HL-60 (cell line): ENCODE results near the gene LRRC49.
"Not testable (repeated sequence)": the region's sequence is repeated elsewhere in the genome, so short reads cannot be mapped to it uniquely, and the experiment has no call there.

Experiments
- DNase-seq, 2 experiments: peaks; one replicate each; pipeline ENCODE4 v3.0.0-alpha.2; 2010 to 2020; ENCODE audit warnings: low read depth in 1 of 2, low spot score in 1 of 2
- H3K27ac ChIP-seq: fragments of 250-450 bp; sonication (Bioruptor Pico); replicated peaks from 2 replicates; pipeline ENCODE4 v1.5.1; 2020; ENCODE audit warnings: mild to moderate bottlenecking, moderate library complexity
- H3K27me3 ChIP-seq: fragments of 250-450 bp; sonication (Bioruptor Pico); 2 replicates; pipeline ENCODE4 v1.5.1; 2021; ENCODE audit warnings: mild to moderate bottlenecking, moderate library complexity; ENCODE audit not compliant: insufficient read depth, poor library complexity, severe bottlenecking
- H3K4me3 ChIP-seq: replicated peaks from 2 replicates; pipeline ENCODE4 v1.5.1; 2011; ENCODE audit warnings: mild to moderate bottlenecking, control low read depth, low read length; ENCODE audit not compliant: insufficient read depth
- GABPA ChIP-seq: IDR thresholded peaks from 2 replicates; pipeline ENCODE4 v1.6.1; 2012; ENCODE audit warnings: low read depth
- POLR2AphosphoS5 ChIP-seq: IDR thresholded peaks from 2 replicates; pipeline ENCODE4 v1.6.1; 2012; ENCODE audit warnings: low read depth
- SPI1 ChIP-seq: IDR thresholded peaks from 2 replicates; pipeline ENCODE4 v1.6.1; 2012; ENCODE audit warnings: low read depth, mild to moderate bottlenecking, borderline replicate concordance
- TF ChIP-seq, protein P1 (sequence below): IDR thresholded peaks from one replicate; pipeline ENCODE4 v1.5.1; 2011; ENCODE audit warnings: low read length, control low read depth, inconsistent platforms; ENCODE audit not compliant: insufficient read depth
- TF ChIP-seq, protein P2 (sequence below): IDR thresholded peaks from 2 replicates; pipeline ENCODE4 v1.6.1; 2012; ENCODE audit warnings: low read depth; ENCODE audit not compliant: insufficient replicate concordance

Gene LRRC49

DNA sequence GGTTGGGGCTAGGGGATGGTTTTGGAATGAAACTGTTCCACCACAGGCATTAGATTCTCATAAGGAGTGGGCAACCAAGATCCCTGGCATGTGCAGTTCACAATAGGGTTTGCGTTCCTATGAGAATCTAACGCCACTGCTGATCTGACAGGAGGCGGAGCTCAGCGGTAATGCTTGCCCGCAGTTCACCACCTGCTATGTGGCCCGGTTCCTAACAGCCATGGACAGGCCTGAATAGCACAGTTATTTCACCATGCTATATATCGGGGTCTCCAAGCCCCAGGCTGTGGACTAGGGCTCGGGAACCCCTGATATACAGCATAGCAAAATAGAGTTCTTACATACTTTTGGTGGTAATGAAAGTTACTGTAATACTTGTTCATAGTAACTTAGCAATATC lies 122.7 kb downstream of the LRRC49 start:
- no peak for DNase-seq
- TF ChIP-seq, protein P1, sequence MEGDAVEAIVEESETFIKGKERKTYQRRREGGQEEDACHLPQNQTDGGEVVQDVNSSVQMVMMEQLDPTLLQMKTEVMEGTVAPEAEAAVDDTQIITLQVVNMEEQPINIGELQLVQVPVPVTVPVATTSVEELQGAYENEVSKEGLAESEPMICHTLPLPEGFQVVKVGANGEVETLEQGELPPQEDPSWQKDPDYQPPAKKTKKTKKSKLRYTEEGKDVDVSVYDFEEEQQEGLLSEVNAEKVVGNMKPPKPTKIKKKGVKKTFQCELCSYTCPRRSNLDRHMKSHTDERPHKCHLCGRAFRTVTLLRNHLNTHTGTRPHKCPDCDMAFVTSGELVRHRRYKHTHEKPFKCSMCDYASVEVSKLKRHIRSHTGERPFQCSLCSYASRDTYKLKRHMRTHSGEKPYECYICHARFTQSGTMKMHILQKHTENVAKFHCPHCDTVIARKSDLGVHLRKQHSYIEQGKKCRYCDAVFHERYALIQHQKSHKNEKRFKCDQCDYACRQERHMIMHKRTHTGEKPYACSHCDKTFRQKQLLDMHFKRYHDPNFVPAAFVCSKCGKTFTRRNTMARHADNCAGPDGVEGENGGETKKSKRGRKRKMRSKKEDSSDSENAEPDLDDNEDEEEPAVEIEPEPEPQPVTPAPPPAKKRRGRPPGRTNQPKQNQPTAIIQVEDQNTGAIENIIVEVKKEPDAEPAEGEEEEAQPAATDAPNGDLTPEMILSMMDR: no peak
- TF ChIP-seq GABPA: no peak
- TF ChIP-seq SPI1: no peak
- TF ChIP-seq, protein P2, sequence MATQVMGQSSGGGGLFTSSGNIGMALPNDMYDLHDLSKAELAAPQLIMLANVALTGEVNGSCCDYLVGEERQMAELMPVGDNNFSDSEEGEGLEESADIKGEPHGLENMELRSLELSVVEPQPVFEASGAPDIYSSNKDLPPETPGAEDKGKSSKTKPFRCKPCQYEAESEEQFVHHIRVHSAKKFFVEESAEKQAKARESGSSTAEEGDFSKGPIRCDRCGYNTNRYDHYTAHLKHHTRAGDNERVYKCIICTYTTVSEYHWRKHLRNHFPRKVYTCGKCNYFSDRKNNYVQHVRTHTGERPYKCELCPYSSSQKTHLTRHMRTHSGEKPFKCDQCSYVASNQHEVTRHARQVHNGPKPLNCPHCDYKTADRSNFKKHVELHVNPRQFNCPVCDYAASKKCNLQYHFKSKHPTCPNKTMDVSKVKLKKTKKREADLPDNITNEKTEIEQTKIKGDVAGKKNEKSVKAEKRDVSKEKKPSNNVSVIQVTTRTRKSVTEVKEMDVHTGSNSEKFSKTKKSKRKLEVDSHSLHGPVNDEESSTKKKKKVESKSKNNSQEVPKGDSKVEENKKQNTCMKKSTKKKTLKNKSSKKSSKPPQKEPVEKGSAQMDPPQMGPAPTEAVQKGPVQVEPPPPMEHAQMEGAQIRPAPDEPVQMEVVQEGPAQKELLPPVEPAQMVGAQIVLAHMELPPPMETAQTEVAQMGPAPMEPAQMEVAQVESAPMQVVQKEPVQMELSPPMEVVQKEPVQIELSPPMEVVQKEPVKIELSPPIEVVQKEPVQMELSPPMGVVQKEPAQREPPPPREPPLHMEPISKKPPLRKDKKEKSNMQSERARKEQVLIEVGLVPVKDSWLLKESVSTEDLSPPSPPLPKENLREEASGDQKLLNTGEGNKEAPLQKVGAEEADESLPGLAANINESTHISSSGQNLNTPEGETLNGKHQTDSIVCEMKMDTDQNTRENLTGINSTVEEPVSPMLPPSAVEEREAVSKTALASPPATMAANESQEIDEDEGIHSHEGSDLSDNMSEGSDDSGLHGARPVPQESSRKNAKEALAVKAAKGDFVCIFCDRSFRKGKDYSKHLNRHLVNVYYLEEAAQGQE: no peak
- no peak for TF ChIP-seq POLR2AphosphoS5
- Histone ChIP-seq H3K27ac (no peak overlapping the region), H3K4me3 (no peak overlapping the region), H3K27me3 (peaks cover 3% of the 10 kb centered on the region)

DNA sequence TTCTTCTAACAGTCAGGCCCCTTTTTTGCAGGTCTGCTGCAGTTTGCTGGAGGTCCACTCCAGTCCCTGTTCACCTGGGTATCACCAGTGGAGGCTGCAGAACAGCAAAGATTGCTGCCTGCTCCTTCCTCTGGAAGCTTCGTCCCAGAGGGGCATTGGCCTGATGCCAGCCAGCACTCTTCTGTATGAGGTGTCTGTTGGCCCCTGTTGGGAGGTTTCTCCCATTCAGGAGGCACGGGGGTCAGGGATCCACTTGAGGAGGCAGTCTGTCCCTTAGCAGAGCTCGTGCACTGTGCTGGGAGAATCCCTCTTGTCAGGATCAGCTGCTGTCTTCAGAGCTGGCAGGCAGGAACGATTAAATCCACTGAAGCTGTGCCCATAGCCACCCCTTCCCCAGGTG lies 138.6 kb downstream of the LRRC49 start:
- not testable (repeated sequence) for H3K27me3 ChIP-seq, H3K4me3 ChIP-seq, DNase-seq, H3K27ac ChIP-seq

DNA sequence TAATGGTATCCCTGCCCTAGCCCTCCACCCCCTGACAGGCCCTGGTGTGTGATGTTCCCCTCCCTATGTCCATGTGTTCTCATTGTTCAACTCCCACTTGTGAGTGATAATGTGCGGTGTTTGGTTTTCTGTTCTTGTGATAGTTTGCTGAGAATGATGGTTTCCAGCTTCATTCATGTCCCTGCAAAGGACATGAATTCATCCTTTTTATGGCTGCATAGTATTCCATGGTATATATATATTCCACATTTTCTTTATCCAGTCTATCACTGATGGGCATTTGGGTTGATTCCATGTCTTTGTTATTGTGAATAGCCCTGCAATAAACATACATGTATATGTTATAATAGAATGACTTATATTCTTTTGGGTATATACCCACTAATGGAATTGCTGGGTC lies 142.9 kb downstream of the LRRC49 start:
- H3K4me3 ChIP-seq, H3K27me3 ChIP-seq, DNase-seq, H3K27ac ChIP-seq: not testable (repeated sequence)

DNA sequence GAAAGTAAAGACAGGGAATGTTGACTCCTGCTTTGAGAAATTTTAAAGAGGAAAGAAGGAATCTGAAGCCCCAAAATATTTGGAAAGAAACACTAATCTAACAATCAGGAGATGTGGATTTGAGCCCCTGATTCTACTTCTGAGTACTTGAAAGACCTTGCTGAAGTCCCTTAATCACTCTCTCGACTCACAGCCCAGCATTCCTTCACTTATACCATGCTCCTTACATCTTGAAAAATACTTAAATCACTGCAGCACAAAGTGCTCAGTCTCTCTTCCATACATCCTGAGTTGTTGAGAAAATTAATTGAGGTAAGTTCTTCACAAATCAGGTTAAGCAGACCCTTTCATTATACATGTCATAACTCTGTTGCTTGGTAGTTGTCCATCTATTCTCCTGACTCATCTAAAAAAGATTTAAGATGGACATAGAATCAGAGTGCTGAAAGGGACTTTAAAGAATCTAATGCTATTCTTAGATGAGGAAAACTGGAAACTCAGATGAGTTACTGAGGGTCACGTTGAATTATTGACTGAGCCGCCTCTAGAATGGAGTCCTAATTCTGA lies 149.8 kb downstream of the LRRC49 start:
- Histone ChIP-seq H3K27me3 (no peaks in the 10 kb centered on the region), H3K27ac (no peak overlapping the region), H3K4me3 (no peak overlapping the region)
- no peak for DNase-seq
- TF ChIP-seq SPI1: no peak
- TF ChIP-seq, protein P2: no peak

DNA sequence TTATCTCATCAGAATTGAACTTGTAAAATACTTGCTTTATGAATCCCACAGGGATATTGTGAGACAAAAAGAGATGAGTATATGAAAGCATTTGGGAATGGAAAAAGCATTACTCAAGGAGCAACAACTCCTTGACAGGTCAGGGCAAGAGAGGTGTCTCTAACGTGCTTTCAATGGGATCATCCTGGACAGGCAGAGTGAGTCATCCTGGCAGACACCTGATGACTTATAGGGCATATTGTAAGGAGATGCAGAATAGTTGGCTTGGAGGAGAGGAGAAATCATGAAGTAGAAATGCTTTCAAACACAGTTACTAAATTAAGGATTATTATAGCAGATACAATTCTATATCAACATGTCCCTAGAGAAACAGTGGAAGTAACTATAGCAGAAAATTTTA lies 150.7 kb downstream of the LRRC49 start:
- no peak overlapping the region for H3K4me3 ChIP-seq
- no peak for DNase-seq
- H3K27ac ChIP-seq: no peak overlapping the region

More for the DNA sequence above, 150.7 kb downstream of the LRRC49 start:
- TF ChIP-seq POLR2AphosphoS5: no peak
- TF ChIP-seq, protein P2: no peak
- TF ChIP-seq, protein P1: no peak
- no peak for TF ChIP-seq GABPA
- no peak for TF ChIP-seq SPI1
- H3K27me3 ChIP-seq: no peaks in the 10 kb centered on the region
